Erythroblast (primary cell): ENCODE measurements around the gene TCF3.
A peak's percentile ranks its signal among the peaks of the same experiment; 100 is the strongest.

ENCODE experiments used
- DNase-seq, 2 experiments: peaks; one replicate each; lab custom pipeline; 2025; lab: John Stamatoyannopoulos, UW
- GATA1 ChIP-seq: IDR thresholded peaks from 2 replicates; pipeline ENCODE4 v1.6.1; 2011; ENCODE audit warnings: low read depth, mild to moderate bottlenecking, control low read depth, low read length, moderate library complexity
- POLR2A ChIP-seq: IDR thresholded peaks from 2 replicates; pipeline ENCODE4 v1.6.1; 2011; ENCODE audit warnings: mild to moderate bottlenecking, low read length

TCF3 gene

GRCh38 chr19:1620502-1620901 is 31.9 kb downstream of the TCF3 start:
- no peak for DNase-seq
- no peak for TF ChIP-seq GATA1
- TF ChIP-seq POLR2A: no peak

- DNase-seq: no peak
- TF ChIP-seq GATA1 (no peak), POLR2A (no peak)
These were observed 32.7 kb downstream of the TCF3 start for GRCh38 chr19:1619703-1620102.

- no peak for DNase-seq
- TF ChIP-seq GATA1 (no peak), POLR2A (no peak)
These were observed 33.3 kb downstream of the TCF3 start for GRCh38 chr19:1619094-1619439.

- peak; percentile 44 to 68 for DNase-seq
- TF ChIP-seq GATA1: no peak
- no peak for TF ChIP-seq POLR2A
These were observed 34.0 kb downstream of the TCF3 start for GRCh38 chr19:1618157-1619093.

GRCh38 chr19:1616875-1617274 is 35.5 kb downstream of the TCF3 start:
- no peak for DNase-seq

GRCh38 chr19:1616396-1616795 is 36.0 kb downstream of the TCF3 start:
- TF ChIP-seq POLR2A: no peak
- TF ChIP-seq GATA1: no peak
- no peak for DNase-seq

More at GRCh38 chr19:1616875-1617274, 35.5 kb downstream of the TCF3 start:
- TF ChIP-seq POLR2A (no peak), GATA1 (no peak)

- no peak for DNase-seq
- TF ChIP-seq GATA1 (no peak), POLR2A (no peak)
These were observed 37.2 kb downstream of the TCF3 start for GRCh38 chr19:1615156-1615765.

- DNase-seq: no peak
- TF ChIP-seq GATA1 (no peak), POLR2A (no peak)
These were observed 38.4 kb downstream of the TCF3 start for GRCh38 chr19:1613808-1614570.

GRCh38 chr19:1613146-1613545 is 39.3 kb downstream of the TCF3 start:
- DNase-seq: no peak
- TF ChIP-seq GATA1: no peak
- TF ChIP-seq POLR2A: no peak

- TF ChIP-seq GATA1 (no peak), POLR2A (no peak)
- no peak for DNase-seq
These were observed 40.0 kb downstream of the TCF3 start for GRCh38 chr19:1612114-1613086.

- TF ChIP-seq POLR2A (no peak), GATA1 (no peak)
- DNase-seq: no peak
These were observed 41.1 kb downstream of the TCF3 start for GRCh38 chr19:1611353-1611752.

GRCh38 chr19:1610579-1610978 is 41.8 kb downstream of the TCF3 start:
- no peak for DNase-seq
- TF ChIP-seq GATA1 (no peak), POLR2A (no peak)
